ENCODE measurements around the gene MRPL49.
A peak's percentile ranks its signal among the peaks of the same experiment; 100 is the strongest.

The MRPL49 gene

DNA sequence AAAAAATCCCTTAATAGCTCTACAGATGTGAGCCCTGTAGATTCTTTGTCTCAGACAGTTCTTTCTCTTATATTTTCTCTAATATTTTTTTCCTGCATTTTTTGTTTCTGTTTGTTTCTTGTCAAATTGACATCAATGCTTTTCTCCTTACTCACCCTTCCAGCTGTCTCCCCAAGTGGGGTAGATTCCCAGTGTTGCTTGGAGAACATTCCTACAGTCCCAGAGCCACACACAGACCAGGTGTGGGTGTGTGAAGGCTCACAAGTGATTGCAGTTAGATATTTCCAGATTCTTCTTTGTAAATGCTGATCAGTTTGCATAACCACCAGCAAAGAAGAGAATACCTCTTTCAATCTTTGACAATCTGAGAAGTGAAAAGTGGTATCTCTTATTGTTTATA lies 18.6 kb upstream of the MRPL49 start:
- DNase-seq = no peak

DNA sequence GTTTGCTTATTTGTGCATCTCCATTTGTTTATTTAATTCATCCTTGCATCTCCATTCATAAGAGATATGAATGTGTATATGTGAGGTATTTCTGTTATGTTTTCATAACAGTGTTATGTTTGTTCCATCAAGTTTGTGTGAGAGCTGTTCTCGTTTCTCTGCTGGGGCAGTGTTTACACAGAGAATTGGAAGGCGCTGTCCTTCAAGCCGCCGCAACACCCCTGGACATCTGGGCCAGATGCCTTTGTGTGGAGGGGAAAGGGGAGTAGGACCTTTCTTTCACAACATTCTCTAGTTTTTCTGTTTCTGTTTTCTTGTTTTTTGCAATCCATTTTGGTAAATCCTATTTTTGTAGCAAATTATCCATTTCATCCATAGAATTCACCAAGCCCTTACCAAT lies 17.5 kb upstream of the MRPL49 start:
- no peak for DNase-seq

DNA sequence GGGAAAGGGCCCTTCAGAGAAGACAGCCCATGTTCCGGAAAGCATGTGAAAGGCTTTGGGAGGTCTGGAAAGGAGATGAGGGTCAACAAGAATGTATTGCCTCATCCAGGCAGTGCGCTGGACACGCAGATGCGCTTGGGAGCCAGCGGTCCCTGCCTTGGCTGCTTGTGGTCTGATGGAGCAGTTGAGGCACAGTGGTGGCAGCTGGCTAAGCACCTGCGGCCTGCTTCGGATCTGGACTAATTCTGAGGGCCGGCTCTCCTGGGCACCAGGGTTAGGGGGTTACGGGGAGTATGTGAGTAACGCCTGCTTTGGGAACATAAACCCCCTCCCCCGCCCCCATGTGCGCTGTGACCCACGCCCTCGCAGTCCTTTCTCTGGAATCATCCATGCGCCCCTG lies 15.0 kb upstream of the MRPL49 start:
- DNase-seq = no peak

DNA sequence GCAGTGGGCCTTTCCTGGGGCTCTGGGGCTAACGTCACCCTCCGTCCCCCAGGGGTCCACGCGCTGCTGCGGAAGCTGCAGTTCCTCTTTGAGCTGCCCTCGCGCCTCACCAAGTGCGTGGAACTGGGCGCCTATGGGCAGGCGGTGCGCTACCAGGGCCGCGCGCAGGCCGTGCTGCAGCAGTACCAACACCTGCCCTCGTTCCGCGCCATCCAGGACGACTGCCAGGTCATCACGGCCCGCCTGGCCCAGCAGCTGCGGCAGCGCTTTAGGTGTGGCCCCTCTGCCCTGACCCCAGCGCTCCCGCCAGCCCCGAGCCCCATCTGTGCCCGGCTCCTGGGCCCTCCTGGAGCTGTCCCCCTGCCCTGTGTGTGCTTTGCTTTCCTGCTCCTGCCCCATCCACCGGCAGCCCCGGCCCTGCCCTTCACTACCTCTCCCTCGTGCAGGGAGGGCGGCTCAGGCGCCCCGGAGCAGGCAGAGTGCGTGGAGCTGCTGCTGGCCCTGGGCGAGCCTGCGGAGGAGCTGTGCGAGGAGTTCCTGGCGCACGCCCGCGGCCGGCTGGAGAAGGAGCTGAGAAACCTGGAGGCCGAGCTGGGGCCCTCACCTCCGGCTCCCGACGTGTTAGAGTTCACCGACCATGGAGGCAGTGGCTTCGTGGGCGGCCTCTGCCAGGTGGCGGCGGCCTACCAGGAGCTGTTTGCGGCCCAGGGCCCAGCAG lies 14.2 kb upstream of the MRPL49 start:
- DNase-seq = no peak

DNA sequence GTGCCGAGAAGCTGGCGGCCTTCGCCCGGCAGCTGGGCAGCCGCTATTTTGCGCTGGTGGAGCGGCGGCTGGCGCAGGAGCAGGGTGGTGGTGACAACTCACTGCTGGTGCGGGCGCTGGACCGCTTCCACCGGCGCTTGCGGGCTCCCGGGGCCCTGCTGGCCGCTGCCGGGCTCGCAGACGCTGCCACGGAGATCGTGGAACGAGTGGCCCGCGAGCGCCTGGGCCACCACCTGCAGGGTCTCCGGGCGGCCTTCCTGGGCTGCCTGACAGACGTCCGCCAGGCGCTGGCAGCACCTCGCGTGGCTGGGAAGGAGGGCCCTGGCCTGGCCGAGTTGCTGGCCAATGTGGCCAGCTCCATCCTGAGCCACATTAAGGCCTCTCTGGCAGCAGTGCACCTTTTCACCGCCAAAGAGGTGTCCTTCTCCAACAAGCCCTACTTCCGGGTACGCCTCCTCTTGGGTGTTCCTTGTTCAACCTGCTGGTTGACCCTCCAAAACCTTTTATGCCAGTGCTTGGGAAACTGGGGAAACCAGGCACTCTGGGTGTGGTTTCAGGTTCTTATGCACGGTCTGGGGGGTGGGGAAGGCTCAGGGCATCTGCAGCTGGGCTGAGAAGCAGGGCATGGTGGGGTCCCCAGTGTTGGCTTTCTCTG lies 13.5 kb upstream of the MRPL49 start:
- DNase-seq = no peak

DNA sequence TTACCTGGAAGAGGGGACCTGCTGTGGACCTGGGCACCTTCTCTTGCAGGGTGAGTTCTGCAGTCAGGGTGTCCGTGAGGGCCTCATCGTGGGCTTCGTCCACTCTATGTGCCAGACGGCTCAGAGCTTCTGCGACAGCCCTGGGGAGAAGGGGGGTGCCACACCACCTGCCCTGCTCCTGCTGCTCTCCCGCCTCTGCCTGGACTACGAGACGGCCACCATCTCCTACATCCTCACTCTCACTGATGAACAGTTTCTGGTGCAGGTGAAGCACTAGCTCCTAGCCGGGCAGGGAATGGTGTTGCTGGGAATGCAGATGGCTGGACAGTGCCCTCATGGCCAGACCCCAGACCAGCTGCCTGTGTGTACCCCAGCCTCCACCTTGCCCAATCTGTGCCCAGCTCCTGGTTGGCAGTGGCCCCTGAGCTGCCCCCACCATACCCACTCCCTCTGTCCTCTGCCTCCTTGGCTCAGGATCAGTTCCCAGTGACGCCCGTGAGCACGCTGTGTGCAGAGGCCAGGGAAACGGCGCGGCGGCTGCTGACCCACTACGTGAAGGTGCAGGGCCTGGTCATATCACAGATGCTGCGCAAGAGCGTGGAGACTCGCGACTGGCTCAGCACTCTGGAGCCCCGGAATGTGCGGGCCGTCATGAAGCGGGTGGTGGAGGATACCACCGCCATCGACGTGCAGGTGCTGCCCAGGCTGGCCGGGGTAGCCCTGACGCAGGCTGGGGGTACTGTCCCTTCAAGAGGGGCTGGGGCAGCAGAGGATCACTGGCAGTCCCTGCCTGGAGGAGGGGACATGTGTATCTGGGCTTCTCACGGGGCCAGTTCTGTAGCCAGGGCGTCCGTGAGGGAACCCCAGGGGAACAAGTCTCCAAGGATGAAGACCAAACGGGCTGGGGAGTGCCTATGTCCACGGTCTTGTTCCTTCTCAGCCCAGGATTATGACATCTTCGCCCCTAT lies 12.6 kb upstream of the MRPL49 start:
- DNase-seq = no peak

DNA sequence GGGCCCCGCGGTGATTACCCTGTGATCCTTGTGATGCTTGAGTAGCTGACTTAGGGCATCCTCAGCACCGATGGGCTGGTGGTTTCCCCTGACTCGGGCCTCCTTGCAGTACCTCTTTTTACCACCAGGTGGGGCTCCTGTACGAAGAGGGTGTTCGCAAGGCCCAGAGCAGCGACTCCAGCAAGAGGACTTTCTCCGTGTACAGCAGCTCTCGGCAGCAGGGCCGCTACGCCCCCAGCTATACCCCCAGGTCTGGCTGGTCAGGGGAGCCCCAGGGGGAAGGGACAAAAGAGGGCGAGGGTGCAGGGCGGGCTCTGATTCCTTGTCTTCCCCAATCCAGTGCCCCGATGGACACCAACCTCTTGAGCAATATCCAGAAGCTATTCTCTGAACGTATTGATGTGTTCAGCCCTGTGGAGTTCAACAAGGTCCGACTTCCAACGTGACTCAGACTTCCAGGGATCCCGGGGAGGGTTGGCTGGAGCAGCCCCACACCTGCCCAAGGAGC lies 11.7 kb upstream of the MRPL49 start:
- peak; percentile 90 for DNase-seq

DNA sequence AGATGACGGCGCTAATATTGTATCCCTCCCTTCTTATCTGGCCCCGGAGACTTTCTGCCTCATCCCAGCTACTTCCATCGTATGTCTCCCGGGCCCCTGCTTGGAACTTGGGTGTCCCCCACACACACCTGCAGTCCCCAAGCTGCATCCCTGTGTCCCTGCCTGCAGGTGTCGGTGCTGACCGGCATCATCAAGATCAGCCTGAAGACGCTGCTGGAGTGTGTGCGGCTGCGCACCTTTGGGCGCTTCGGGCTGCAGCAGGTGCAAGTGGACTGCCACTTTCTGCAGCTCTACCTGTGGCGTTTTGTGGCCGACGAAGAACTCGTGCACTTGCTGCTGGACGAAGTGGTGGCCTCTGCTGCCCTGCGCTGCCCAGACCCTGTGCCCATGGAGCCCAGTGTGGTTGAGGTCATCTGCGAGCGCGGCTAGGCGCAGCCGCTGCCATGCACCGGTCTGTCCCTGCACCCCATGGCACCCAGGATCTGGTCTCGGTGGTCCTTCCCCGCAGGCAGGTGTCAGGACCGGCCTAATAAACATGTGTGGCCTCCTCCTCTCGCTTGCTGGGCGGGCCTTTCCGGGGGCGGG lies 10.9 kb upstream of the MRPL49 start:
- no peak for DNase-seq

DNA sequence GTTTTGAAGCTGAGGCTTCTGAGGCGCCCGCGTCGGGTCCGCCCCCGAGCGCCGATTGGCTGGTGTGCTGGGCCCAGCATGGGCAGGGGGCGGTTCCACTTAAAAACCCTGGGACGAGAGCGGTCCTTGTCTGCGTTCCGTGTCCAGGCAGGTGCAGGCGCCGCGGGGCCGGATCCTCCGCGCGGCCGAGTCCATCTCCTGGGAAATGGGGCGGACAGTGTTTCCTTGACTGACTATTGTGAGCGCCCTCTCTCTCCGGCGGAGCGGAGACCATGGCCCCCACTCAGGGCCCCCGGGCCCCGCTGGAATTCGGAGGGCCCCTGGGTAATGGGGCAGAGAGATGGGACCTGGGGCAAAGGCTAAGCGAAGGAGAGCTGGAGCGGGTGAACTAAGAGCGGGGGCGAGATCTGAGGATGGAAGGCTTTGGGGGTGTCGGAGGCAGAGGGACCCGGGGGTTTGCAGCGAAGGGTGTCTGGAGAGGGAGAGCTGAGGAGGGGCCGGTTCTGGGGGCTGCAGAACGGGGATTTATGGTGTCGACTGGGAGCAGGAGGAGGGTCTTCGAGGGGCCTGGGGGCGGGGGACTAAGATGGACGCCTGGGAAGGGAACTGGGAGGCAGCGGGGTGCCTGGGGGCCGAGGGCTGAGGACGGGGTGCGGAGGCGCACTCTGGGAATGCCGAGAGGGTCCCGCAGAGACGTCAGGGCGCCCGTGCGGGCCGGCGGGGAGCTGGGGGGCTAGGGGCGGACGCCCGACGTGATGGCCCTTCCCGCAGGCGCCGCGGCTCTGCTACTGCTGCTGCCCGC lies 10.2 kb upstream of the MRPL49 start, which contains the start of gene TM7SF2:
Gene TM7SF2, plus strand, starts transcription at position 129 of the 802 bp plus-strand sequence. Its CDS starts 144 bp downstream, at position 273.
- DNase-seq = peak; percentile 95

DNA sequence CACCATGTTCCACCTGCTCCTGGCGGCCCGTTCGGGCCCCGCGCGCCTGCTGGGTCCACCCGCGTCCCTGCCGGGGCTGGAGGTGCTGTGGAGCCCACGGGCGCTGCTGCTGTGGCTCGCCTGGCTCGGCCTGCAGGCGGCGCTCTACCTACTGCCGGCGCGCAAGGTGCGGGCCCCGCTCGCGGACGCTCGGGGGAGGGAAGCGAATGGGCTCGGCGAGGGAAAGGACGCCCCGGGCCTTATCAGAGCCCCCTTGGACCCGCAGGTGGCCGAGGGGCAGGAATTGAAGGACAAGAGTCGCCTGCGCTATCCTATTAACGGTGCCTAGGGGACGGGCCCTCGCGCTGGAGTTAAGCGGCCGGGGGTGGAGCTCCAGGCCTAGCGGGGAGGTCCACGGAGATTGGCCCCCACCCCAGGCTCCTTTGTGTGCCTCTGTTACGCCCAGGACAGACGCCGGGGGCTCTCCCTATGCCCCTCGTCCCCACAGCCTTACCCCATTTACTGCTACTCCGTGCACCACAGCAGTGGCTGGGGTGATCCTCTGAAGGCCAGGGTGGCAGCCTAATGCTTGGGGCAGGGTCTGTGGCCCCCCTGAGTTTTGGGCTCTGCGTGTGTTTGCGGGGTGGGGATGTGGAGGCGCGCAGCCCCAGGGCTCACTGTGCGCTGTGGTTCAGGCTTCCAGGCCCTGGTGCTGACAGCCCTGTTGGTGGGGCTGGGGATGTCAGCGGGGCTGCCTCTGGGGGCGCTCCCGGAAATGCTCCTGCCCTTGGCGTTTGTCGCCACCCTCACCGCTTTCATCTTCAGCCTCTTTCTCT lies 9.4 kb upstream of the MRPL49 start:
- peak; percentile 78 for DNase-seq

DNA sequence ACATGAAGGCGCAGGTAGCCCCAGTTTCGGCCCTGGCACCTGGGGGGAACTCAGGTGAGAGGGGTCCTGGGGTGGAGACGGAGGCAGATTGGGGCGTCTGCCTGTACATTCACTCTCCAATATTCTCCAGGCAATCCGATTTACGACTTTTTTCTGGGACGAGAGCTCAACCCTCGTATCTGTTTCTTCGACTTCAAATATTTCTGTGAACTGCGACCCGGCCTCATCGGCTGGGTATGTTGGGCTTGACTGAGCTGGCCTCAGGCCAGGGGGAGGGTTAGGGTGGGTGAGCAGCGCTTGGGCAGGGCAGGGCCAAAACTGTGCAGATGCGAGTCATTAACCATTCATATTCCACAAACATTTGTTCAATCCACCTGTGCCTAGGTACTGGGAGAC lies 8.8 kb upstream of the MRPL49 start:
- DNase-seq = no peak

DNA sequence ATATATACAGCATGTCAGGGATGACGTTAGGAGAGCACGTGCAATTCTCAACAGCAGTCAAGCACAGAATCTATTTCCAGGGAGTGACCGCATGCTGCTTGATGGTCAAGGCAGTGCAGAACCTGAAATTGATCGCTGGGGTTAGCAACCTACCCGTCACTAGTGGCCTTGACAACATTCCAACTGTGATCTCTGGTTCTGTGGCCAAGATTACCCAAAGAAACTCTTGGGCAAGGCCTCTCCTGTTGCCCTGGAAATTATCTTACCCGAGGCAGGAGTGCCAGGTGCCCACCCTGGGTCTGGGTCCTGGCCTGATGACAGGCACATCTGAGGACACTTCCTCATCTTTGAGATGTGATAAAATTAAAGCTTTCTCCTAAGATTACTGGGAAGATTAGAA lies 8.3 kb upstream of the MRPL49 start:
- no peak for DNase-seq

DNA sequence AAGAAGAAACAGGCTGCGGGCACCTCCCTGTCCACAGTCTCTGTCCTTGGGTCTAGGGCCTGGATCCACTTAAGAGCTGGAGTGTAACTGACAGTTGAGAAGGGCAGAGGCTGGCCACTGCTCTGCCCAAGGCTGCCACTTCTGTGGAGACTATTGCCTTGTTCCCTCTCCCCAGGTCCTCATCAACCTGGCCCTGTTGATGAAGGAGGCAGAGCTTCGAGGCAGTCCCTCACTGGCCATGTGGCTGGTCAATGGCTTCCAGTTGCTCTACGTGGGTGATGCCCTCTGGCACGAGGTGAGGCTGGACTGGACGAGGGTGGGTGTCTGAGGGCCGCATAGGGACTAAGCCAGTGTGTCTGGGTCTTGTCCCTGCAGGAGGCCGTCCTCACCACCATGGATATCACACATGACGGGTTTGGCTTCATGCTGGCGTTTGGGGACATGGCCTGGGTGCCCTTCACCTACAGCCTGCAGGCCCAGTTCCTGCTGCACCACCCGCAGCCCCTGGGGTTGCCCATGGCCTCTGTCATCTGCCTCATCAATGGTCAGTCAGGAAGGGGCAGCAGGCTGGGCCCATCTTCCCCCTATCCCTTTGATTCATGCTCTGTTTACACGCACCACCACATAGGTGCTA lies 7.5 kb upstream of the MRPL49 start:
- no peak for DNase-seq

DNA sequence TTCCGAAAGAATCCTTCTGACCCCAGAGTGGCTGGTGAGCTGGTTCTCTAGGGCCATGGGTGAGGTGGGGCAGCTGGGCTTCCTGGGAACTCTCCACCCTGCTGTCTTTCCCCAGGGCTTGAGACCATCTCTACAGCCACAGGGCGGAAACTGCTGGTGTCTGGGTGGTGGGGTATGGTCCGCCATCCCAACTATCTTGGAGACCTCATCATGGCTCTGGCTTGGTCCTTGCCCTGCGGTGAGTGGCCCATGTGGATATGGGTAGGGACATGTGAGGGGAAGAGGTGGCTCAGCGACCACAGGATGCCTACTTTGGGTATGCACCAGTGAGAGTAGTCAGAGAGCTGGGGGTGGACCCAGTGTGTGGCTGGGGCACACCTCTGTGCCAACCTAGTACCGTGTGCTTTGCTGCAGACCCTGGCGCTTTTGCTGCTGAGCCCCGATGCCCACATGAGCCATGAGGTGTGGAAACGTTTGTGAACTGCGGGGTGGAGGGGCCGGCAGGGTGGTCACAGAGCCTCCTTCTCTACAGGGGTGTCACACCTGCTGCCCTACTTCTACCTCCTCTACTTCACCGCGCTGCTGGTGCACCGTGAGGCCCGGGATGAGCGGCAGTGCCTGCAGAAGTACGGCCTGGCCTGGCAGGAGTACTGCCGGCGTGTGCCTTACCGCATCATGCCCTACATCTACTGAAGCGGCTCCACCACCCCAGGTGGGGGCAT lies 6.6 kb upstream of the MRPL49 start:
- DNase-seq = no peak

DNA sequence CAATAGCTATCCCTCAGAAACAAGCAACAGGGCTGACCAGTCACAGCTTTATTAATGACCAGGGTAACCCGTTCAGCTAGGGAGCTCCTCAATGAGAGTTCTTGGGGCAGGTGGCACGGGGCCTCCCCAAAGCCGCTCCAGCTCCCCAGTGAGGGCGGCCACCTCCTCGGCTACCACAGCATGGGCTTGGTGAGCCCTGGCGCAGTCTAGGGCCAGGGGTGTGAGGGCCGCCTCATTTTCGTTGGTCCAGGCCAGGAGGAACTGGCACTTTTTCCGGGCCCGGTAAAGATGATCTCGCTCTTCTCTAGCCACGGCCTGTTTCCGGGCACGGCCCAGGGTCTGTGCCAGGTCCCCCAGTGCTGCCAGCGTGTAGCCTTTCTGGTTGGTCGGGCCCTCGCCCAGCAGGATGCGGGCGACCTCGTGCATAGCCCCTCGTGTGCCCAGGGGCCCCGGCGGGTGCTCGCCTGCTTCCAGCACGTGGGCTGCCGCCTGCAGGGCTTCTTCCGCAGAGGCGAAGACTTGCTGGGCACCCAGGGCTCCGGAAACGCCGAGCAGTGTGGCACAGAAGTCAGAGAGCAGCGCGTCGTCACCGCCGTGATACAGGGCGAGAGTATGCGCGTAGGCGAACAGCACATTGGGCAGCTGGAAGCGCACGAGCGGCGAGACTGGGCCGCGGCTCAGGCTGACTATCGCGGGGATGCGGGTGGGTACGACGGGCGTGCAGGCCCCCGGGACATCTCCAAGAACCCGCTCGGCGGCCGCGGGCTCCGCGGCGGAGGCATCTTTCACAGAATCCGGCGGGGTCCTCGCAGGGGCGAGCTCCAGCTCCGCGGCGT lies 5.5 kb upstream of the MRPL49 start:
- peak; percentile 55 for DNase-seq

DNA sequence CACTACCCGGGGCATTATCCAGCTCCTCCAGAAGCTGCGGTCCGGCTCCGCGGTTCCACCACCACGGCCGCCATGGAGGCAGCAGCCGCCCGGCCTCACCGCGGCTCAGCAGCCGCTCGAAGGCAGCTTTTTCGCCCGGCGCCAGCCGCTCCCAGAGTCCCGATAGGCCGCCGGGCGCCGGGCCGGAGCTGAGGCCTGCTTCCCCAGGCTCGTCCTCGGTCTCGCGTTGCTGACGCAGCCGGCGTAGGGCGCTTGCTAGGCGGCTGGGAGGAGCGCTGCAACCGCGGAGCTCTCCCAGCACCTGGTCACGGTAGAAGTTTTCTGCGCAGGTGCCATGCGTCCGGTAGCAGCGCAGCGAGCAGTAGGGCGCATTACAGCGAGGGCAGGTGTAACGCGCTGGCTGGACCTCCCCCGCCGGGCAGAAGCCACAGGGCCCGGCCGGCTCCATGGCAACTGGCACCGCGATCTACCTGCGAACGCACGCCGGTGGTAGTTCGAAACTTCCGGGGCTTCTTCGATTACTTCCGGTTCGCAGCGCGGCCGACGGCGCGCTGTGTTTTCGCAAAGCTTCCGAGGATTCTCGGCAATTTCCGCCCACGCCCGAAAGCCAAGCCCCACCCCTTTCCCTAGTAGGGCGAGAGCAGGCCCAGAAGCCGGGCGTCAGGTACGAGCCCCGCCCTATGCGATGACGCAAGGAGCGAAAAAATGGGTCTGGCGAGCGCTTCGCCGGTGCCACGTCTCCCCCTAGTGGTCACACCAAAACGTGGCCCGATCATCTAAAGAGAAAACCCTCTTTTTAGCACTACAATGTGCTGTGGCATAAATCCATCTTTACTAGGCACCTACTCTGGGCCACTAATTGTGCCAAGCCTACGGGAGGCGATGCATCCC lies 4.7 kb upstream of the MRPL49 start, which contains the start of gene ZNHIT2:
Gene ZNHIT2, minus strand, starts transcription at position 496 of the 891 bp plus-strand sequence. Its CDS starts 48 bp downstream, at position 448.
- peak; percentile 99 for DNase-seq

DNA sequence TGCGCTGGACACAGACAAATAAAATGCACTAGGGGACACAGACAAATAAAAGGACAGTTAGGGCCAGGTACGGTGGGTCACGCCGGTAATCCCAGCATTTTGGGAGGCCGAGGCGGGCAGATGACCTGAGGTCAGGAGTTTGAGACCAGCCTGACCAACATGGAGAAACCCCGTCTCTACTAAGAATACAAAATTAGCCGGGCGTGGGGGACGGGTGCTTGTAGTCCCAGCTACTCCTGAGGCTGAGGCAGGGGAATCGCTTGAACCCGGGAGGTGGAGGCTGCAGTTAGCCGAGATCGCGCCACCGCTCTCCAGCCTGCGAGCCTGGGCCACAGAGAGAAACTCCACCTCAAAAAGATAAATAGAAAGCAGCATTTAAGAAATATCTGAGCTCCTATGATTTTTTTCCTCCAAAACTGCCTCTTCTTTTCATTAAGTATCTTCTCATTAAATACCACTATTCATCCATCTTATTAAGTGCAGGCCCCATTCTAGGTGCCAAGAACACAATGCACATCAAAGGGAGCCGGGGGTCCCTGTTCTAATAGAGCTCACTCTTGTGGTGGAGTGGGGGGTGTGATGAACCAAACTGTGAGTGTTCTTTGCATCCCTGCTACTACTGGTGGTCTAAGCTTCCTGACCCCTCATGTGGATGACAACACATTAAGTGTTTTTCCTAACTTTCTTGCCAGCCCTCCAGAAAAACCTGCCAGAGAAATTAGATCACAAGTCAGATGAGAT lies 3.9 kb upstream of the MRPL49 start:
- no peak for DNase-seq
